B cell (primary cell): ENCODE results near the gene PARD3.

ENCODE experiments used
- CTCF ChIP-seq: fragments of 200-600 bp; IDR thresholded peaks from one replicate; pipeline ENCODE4 v1.8.0; 2022; ENCODE audit warnings: antibody characterized with exemption, mild to moderate bottlenecking
- EZH2 ChIP-seq: IDR thresholded peaks from 2 replicates; pipeline ENCODE4 v1.6.1; 2012; ENCODE audit warnings: borderline replicate concordance, low read depth, mild to moderate bottlenecking, moderate library complexity, low read length; ENCODE audit not compliant: insufficient read depth, poor library complexity, severe bottlenecking

GRCh38 chr10:34762156-34762555, 52.9 kb downstream of the PARD3 start:
- TF ChIP-seq CTCF (no peak), EZH2 (no peak)
